Stimulated activated CD8-positive, alpha-beta memory T cell treated with anti-CD3 and anti-CD28 coated beads, Interleukin-15, amount 100 ng/mL, for 24 hours (primary cell): ENCODE results near the gene PSAT1.
"Not testable (repeated sequence)": the region's sequence is repeated elsewhere in the genome, so short reads cannot be mapped to it uniquely, and the experiment has no call there.

Experiments
- DNase-seq: peaks from one replicate; pipeline ENCODE4 v3.0.0-alpha.2; 2020; ENCODE audit warnings: low read depth

Gene PSAT1

GRCh38 chr9:78296893-78297671 lies at the start of gene PSAT1:
Gene PSAT1 (plus strand): TSS chr9:78297125. CDS start chr9:78297211, 86 bp downstream.
- peak; percentile 63 for DNase-seq

- DNase-seq, result no peak
These were observed 48.3 kb upstream of the PSAT1 start for GRCh38 chr9:78248635-78249034.

GRCh38 chr9:78249542-78249941 lies 47.4 kb upstream of the PSAT1 start:
- no peak for DNase-seq

- DNase-seq, result no peak
These were observed 44.3 kb upstream of the PSAT1 start for GRCh38 chr9:78252616-78253015.

GRCh38 chr9:78253285-78253684 lies 43.6 kb upstream of the PSAT1 start:
- DNase-seq, result no peak

- no peak for DNase-seq
These were observed 35.4 kb upstream of the PSAT1 start for GRCh38 chr9:78261403-78262001.

- no peak for DNase-seq
These were observed 34.3 kb upstream of the PSAT1 start for GRCh38 chr9:78262655-78263054.

GRCh38 chr9:78267889-78268288 lies 29.0 kb upstream of the PSAT1 start:
- no peak for DNase-seq

- DNase-seq, result no peak
These were observed 27.1 kb upstream of the PSAT1 start for GRCh38 chr9:78269784-78270183.

- no peak for DNase-seq
These were observed 24.6 kb upstream of the PSAT1 start for GRCh38 chr9:78272307-78272706.

GRCh38 chr9:78273761-78274160 lies 23.2 kb upstream of the PSAT1 start:
- no peak for DNase-seq

GRCh38 chr9:78278177-78278777 lies 18.6 kb upstream of the PSAT1 start:
- no peak for DNase-seq

GRCh38 chr9:78278801-78279200 lies 18.1 kb upstream of the PSAT1 start:
- DNase-seq, result no peak

- no peak for DNase-seq
These were observed 15.8 kb upstream of the PSAT1 start for GRCh38 chr9:78280982-78281668.

- DNase-seq, result not testable (repeated sequence)
These were observed 12.7 kb upstream of the PSAT1 start for GRCh38 chr9:78284181-78284580.

- no peak for DNase-seq
These were observed 10.8 kb upstream of the PSAT1 start for GRCh38 chr9:78286125-78286524.

GRCh38 chr9:78286946-78287388 lies 10.0 kb upstream of the PSAT1 start:
- no peak for DNase-seq

GRCh38 chr9:78288214-78288892 lies 8.6 kb upstream of the PSAT1 start:
- DNase-seq, result no peak

- no peak for DNase-seq
These were observed 7.5 kb upstream of the PSAT1 start for GRCh38 chr9:78289474-78289873.

GRCh38 chr9:78291240-78291925 lies 5.5 kb upstream of the PSAT1 start:
- no peak for DNase-seq

GRCh38 chr9:78292026-78292425 lies 4.9 kb upstream of the PSAT1 start:
- DNase-seq, result no peak
